Measurements from ENCODE around the gene TRIM67.

GRCh38 chr1:231219422-231220401 lies 57.9 kb downstream of the TRIM67 start:
- no peak for TF ChIP-seq CTCF (IDR thresholded peaks at IDR 0.05)
- no peak for TF ChIP-seq REST (IDR thresholded peaks at IDR 0.05; ENCODE audit: insufficient read depth in 1 of 2, low read depth in 2 of 2, low read length in 1 of 2)
- TF ChIP-seq POLR2AphosphoS5 (IDR thresholded peaks at IDR 0.05; ENCODE audit: low read depth, low read length), result no peak

All from Panc1 (cell line).